LNCaP clone FGC (cell line): ENCODE data around the gene SOCS7.

Source experiments
- DNase-seq: peaks from one replicate; pipeline ENCODE4 v3.0.0-alpha.2; 2011; ENCODE audit warnings: low read depth
- H3K4me3 ChIP-seq: 2 replicates; pipeline ENCODE4 v1.5.1; 2011; ENCODE audit warnings: mild to moderate bottlenecking, low read depth, low read length, control low read depth
- TF ChIP-seq, protein P1 (sequence below): IDR thresholded peaks from 2 replicates; pipeline ENCODE4 v1.5.1; 2012; ENCODE audit warnings: mild to moderate bottlenecking; ENCODE audit not compliant: control insufficient read depth, insufficient read depth; ENCODE audit errors: extremely low read depth

The SOCS7 gene, protein sequence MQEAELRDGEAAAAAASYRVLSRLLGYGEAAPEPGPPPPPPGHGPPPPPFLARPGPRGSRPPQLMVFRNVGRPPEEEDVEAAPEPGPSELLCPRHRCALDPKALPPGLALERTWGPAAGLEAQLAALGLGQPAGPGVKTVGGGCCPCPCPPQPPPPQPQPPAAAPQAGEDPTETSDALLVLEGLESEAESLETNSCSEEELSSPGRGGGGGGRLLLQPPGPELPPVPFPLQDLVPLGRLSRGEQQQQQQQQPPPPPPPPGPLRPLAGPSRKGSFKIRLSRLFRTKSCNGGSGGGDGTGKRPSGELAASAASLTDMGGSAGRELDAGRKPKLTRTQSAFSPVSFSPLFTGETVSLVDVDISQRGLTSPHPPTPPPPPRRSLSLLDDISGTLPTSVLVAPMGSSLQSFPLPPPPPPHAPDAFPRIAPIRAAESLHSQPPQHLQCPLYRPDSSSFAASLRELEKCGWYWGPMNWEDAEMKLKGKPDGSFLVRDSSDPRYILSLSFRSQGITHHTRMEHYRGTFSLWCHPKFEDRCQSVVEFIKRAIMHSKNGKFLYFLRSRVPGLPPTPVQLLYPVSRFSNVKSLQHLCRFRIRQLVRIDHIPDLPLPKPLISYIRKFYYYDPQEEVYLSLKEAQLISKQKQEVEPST

DNA sequence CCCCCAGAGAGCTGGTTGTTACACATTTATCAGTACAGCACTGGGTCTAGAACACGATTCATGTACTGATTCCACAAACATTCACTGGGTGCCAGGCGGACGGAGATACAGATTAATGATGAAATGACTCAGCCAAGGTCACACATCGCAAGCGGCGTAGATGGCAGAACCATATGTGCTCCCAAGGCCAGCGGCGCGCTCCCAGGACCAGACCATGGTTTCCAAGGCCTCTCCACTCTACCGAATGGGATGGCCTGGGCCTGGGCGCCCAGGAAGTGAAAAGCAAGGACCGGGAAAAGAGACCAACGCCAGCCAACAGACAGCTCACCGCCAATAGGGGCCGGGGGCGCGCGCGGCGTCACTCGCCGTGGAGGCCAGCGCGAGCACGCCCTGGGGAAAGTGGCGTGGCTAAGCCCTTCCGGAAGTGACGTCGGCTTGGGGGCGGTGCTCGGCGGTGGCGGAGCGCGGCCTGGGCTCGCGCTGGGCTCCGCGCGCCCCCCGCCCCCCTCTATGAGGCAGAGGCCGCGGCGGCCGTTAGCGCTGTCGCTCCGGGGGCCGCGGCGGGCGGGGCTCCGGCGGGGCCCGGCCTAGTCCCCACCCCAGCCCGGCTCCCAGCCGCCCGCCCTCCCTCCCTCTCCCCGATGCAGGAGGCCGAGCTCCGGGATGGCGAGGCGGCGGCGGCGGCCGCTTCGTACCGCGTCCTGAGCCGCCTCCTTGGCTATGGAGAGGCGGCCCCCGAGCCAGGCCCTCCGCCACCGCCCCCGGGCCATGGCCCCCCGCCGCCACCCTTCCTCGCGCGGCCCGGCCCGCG lies at the start of gene SOCS7:
Gene SOCS7 (plus strand): TSS at position 433 of the 811 bp plus-strand sequence. CDS start 209 bp downstream, at position 642.
- TF ChIP-seq, protein P1, sequence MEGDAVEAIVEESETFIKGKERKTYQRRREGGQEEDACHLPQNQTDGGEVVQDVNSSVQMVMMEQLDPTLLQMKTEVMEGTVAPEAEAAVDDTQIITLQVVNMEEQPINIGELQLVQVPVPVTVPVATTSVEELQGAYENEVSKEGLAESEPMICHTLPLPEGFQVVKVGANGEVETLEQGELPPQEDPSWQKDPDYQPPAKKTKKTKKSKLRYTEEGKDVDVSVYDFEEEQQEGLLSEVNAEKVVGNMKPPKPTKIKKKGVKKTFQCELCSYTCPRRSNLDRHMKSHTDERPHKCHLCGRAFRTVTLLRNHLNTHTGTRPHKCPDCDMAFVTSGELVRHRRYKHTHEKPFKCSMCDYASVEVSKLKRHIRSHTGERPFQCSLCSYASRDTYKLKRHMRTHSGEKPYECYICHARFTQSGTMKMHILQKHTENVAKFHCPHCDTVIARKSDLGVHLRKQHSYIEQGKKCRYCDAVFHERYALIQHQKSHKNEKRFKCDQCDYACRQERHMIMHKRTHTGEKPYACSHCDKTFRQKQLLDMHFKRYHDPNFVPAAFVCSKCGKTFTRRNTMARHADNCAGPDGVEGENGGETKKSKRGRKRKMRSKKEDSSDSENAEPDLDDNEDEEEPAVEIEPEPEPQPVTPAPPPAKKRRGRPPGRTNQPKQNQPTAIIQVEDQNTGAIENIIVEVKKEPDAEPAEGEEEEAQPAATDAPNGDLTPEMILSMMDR, result no peak
- DNase-seq, result peak; percentile 76
- H3K4me3 ChIP-seq, result peak within 1 kb of the TSS; percentile 73

DNA sequence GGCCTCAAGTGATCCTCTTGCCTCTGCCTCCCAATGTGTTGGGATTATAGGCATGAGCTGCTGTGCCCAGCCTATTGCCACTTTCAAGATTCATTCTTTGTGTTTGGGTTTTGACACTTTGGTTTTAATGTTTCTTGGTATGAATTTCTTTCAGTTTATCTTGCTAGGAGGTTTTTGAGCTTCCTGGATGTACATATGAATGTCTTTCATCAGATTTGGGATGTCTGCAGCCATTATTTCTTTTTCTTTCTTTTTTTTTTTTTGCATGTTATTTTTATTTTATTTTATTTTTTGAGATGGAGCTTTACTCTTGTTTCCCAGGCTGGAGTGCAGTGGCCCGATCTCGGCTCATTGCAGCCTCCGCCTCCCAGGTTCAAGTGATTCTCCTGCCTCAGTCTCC lies 36.1 kb upstream of the SOCS7 start:
- DNase-seq, result no peak
- TF ChIP-seq, protein P1, result no peak
- no peak overlapping the region for H3K4me3 ChIP-seq

DNA sequence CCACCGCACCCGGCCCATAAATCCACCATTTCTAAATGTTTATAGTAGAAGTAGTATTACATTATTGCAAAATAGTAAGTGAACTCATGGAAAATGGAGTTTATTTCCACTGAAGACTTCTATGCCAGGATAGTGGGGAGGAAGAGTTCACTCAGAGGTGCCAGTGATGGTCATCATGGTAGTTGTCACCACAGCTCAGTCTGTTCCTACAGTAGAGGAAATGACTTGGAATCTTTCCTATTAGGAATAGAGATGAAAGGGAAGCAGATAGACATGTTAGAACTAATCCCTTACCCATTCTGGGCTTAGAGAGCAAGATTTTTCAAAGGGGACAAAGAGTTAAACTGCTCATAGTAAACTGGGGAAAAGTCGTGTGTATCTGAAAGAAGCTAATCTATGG lies 34.6 kb upstream of the SOCS7 start:
- TF ChIP-seq, protein P1, result no peak
- no peak overlapping the region for H3K4me3 ChIP-seq
- DNase-seq, result no peak

DNA sequence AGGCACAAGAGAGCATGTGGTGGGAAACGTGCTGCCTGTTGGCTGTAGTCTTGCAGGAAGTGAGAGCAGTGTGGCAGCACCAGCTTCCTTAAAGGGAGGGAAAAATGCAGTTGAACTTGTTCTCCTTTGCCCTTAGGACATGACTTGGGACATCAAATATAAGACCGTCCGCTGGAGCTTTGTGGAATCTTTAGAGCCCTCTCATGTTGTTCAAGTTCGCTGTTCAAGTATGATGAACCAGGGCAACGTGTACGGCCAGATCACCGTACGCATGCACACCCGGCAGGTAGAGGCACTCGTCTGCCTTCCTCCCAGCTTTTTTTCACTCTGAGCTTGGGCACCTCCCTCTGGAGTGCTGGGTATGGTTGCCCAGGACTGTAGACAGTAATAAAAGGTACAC lies 31.2 kb upstream of the SOCS7 start:
- peak; percentile 93 for DNase-seq
- no peak overlapping the region for H3K4me3 ChIP-seq
- TF ChIP-seq, protein P1, result no peak

DNA sequence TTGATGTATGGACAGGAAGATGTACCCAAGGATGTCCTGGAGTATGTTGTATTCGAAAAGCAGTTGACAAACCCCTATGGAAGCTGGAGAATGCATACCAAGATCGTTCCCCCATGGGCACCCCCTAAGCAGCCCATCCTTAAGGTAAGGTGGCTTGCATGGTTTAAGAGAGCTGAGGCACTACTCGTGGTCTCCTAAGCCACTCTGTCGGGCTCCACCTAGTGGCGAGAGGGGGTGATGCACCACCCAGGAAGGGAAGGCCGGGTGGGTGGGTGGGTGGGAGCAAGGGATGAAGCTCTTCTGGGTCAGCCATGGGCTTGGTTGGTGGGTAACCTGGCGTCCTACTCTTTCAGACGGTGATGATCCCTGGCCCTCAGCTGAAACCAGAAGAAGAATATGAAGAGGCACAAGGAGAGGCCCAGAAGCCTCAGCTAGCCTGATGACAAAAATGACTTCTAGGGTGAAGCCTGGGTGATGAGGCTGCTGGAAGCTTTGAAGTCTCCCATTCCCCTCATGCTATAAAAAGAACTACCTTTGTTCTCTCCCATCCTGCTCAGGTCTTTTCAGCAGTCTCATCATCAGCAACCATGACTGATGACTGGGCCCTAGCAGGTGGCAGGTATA lies 29.4 kb upstream of the SOCS7 start:
- no peak for DNase-seq
- TF ChIP-seq, protein P1, result peak; percentile 66

DNA sequence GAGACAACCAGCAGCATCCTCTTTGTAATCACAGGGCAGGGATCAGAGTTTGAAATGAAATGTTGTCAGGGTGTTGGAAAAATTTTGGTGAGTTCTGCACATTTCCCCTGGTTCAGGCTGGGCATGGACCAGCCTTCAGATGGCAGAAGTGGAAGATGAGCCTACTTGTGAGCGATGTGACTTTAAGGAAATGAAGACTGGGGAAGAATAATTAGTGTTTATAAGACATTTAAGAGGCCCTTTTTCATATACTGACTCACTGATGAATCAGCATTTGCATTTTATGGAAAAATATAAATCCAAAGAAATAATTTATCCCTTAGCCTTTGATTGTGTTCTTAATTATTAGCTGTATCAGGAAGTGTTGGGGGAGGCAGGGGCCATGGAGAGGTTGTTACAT lies 28.7 kb upstream of the SOCS7 start:
- no peak for DNase-seq
- TF ChIP-seq, protein P1, result no peak
- H3K4me3 ChIP-seq, result no peak overlapping the region

More for the DNA sequence above, 29.4 kb upstream of the SOCS7 start:
- no peak overlapping the region for H3K4me3 ChIP-seq
